Anterior cingulate cortex (tissue), 58 donors: ENCODE measurements around the gene RNF130.

Experiments used
- DNase-seq, 58 donors: peaks; one replicate each; lab custom pipeline; 2025; lab: John Stamatoyannopoulos, UW

Gene RNF130

GRCh38 chr5:180088561-180088960, 17.0 kb upstream of the RNF130 start:
- no peak for DNase-seq

GRCh38 chr5:180086816-180087399, 15.3 kb upstream of the RNF130 start:
- DNase-seq, result no peak

- DNase-seq, result peak in 11 of 58 donors; percentile 20 to 75 (median 36)
Measured at GRCh38 chr5:180085837-180086236, 14.3 kb upstream of the RNF130 start.

GRCh38 chr5:180084638-180085561, 13.3 kb upstream of the RNF130 start:
- DNase-seq, result no peak

- DNase-seq, result no peak
Measured at GRCh38 chr5:180083529-180084060, 12.0 kb upstream of the RNF130 start.

GRCh38 chr5:180082633-180083420, 11.3 kb upstream of the RNF130 start:
- no peak for DNase-seq

GRCh38 chr5:180081481-180081880, 9.9 kb upstream of the RNF130 start:
- no peak for DNase-seq

GRCh38 chr5:180080486-180081280, 9.1 kb upstream of the RNF130 start:
- DNase-seq, result no peak

GRCh38 chr5:180079702-180080466, 8.3 kb upstream of the RNF130 start:
- no peak for DNase-seq

- DNase-seq, result no peak
Measured at GRCh38 chr5:180078348-180078747, 6.8 kb upstream of the RNF130 start.

GRCh38 chr5:180077594-180078284, 6.2 kb upstream of the RNF130 start:
- no peak for DNase-seq

- DNase-seq, result no peak
Measured at GRCh38 chr5:180075703-180076102, 4.1 kb upstream of the RNF130 start.

- DNase-seq, result no peak
Measured at GRCh38 chr5:180074462-180074861, 2.9 kb upstream of the RNF130 start.

- no peak for DNase-seq
Measured at GRCh38 chr5:180072556-180072955, 997 bp upstream of the RNF130 start.

GRCh38 chr5:180072256-180072548, 643 bp upstream of the RNF130 start:
- no peak for DNase-seq

- DNase-seq, result peak in 30 of 58 donors; percentile 28 to 74 (median 48)
Measured at GRCh38 chr5:180070756-180071530, 616 bp downstream of the RNF130 start.

GRCh38 chr5:180069589-180070247, 1.8 kb downstream of the RNF130 start:
- peak in 51 of 58 donors; percentile 13 to 88 (median 69) for DNase-seq
